Keratinocyte (primary cell): Measurements from ENCODE around the gene LAMP1. TPM values are rescaled to one million over a fixed set of nuclear protein-coding genes. Genes with fewer than 3 reads are reported as not detected.

Experiments
- DNase-seq: peaks from one replicate; pipeline ENCODE4 v3.0.0-alpha.2; 2011; ENCODE audit warnings: low read depth, missing footprints, low spot score
- FAIRE-seq: peaks from 2 replicates; lab custom pipeline; 2011; peaks lifted over from hg19 to GRCh38; lab: Jason Lieb, UNC
- H2AFZ ChIP-seq: 2 replicates; pipeline ENCODE4 v1.6.0; 2012; ENCODE audit warnings: low read length, control low read depth, inconsistent platforms; ENCODE audit not compliant: control insufficient read depth
- H3K27ac ChIP-seq: 2 replicates; pipeline ENCODE4 v1.5.1; 2011; ENCODE audit warnings: low read length; ENCODE audit not compliant: control insufficient read depth, insufficient read depth
- H3K27me3 ChIP-seq: 3 replicates; pipeline ENCODE4 v1.6.0; 2011; ENCODE audit warnings: low read length; ENCODE audit not compliant: control insufficient read depth, insufficient read depth; ENCODE audit errors: extremely low read depth
- H3K36me3 ChIP-seq, 2 experiments: 2 replicates in 1 of 2; 3 replicates in 1 of 2; pipeline ENCODE4 v1.5.1; 2011; ENCODE audit warnings: low read length in 2 of 2, mild to moderate bottlenecking in 1 of 2; ENCODE audit not compliant: control insufficient read depth in 2 of 2, insufficient read depth in 2 of 2; ENCODE audit errors: extremely low read depth in 1 of 2
- H3K4me1 ChIP-seq: 3 replicates; pipeline ENCODE4 v1.5.1; 2011; ENCODE audit warnings: low read length; ENCODE audit not compliant: control insufficient read depth, insufficient read depth; ENCODE audit errors: extremely low read depth
- H3K4me2 ChIP-seq: 3 replicates; pipeline ENCODE4 v1.6.0; 2011; ENCODE audit warnings: low read depth, low read length; ENCODE audit not compliant: control insufficient read depth, insufficient read depth; ENCODE audit errors: extremely low read depth
- H3K4me3 ChIP-seq, 3 experiments: fragments of 200-600 bp in 1 of 3; sonication (generic) in 1 of 3; 2 replicates in 2 of 3; 3 replicates in 1 of 3; pipeline ENCODE4 v1.5.1; 2011 to 2016; ENCODE audit warnings: low read length in 3 of 3, mild to moderate bottlenecking in 3 of 3, control low read depth in 2 of 3, inconsistent platforms in 1 of 3, low read depth in 1 of 3, mixed read lengths in 1 of 3, mixed run types in 1 of 3, moderate library complexity in 1 of 3; ENCODE audit not compliant: control insufficient read depth in 2 of 3, insufficient read depth in 2 of 3; ENCODE audit errors: extremely low read depth in 1 of 3
- H3K79me2 ChIP-seq: 2 replicates; pipeline ENCODE4 v1.6.0; 2012; ENCODE audit warnings: low read length; ENCODE audit not compliant: control insufficient read depth, insufficient read depth
- H3K9ac ChIP-seq: 3 replicates; pipeline ENCODE4 v1.6.0; 2011; ENCODE audit warnings: low read length; ENCODE audit not compliant: control insufficient read depth, insufficient read depth; ENCODE audit errors: extremely low read depth
- H3K9me1 ChIP-seq: 3 replicates; pipeline ENCODE4 v1.6.0; 2011; ENCODE audit warnings: low read length; ENCODE audit not compliant: control insufficient read depth, insufficient read depth; ENCODE audit errors: extremely low read depth
- H3K9me3 ChIP-seq: 2 replicates; pipeline ENCODE4 v1.5.1; 2012; ENCODE audit warnings: low read depth, low read length; ENCODE audit not compliant: control insufficient read depth
- H4K20me1 ChIP-seq: 3 replicates; pipeline ENCODE4 v1.6.0; 2011; ENCODE audit warnings: low read length; ENCODE audit not compliant: control insufficient read depth, insufficient read depth; ENCODE audit errors: extremely low read depth
- EZH2 ChIP-seq: IDR thresholded peaks from one replicate; pipeline ENCODE4 v1.6.1; 2012; ENCODE audit warnings: inconsistent platforms, mild to moderate bottlenecking, low read length, moderate library complexity
- dilution Hi-C: fragments of 300-500 bp; cut with MboI; formaldehyde crosslinking; loops from one replicate; pipeline ENCODE4 v1.7.0; 2020; ENCODE audit warnings: low sequenced_read_pairs; ENCODE audit not compliant: extremely low pct_ligation_motif_present
- polyA plus RNA-seq, 5 experiments: library from polyadenylated mRNA; depleted of rRNA in 3 of 5; stranded (reverse) in 3 of 5; stranded (forward) in 1 of 5; unstranded in 1 of 5; fragments of >200 nt; gene quantifications; 1 replicate in 1 of 5; 2 replicates in 3 of 5; 3 replicates in 1 of 5; pipeline versions ENCODE4 v1.2.1 to v1.2.3, GENCODE V29; 2011 to 2012; ENCODE audit warnings: missing spikeins in 2 of 5, low read depth in 1 of 5, low replicate concordance in 1 of 5
- TF ChIP-seq, protein P1 (sequence below), 3 experiments: IDR thresholded peaks in 1 of 3; conservative IDR thresholded peaks in 1 of 3; optimal IDR thresholded peaks in 1 of 3; 2 replicates in 2 of 3; 3 replicates in 1 of 3; pipeline versions ENCODE3 to v1.5.1; 2011; ENCODE audit warnings: low read length in 3 of 3, mild to moderate bottlenecking in 3 of 3, moderate library complexity in 2 of 3, control low read depth in 1 of 3, inconsistent platforms in 1 of 3; ENCODE audit not compliant: insufficient read depth in 2 of 3; ENCODE audit errors: extremely low read depth in 1 of 3

The LAMP1 gene
- polyA plus RNA-seq, 1 donor (not counting 4 experiments of a cell fraction or from before 2014, with no cell fraction given), result 202 TPM

DNA sequence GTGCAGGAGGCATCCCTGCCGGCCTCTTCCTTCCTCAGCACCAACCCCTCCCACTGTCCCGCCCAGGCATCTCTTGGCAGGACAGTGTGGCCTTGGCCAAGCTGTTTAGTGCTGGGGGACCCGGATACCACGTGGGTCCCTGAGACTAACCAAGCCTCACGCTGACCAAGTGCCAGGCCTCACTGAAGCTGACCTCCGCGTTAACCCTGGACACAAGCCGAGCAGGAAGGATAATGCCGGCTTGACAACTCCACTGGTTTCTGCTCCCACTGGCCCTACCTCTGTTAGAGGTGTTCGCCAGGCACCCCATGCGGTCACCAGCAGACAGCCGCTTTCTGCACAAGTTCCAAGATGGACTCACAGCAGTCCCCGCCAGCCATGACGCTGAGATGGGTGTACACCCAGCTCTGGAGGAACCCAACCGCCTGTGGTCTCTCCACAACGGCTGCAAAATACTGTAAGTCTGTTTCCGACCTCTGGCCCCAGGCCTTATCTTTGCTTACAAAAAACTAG is 54.5 kb downstream of the LAMP1 start:
- Histone ChIP-seq H2AFZ (no peak overlapping the region), H3K9me1 (no peaks in the 10 kb centered on the region), H3K79me2 (no peaks in the 10 kb centered on the region), H3K27me3 (no peaks in the 10 kb centered on the region), H3K4me2 (no peak overlapping the region), H3K9ac (no peak overlapping the region), H3K4me1 (peaks cover 10% of the 10 kb centered on the region), H3K9me3 (peaks cover 2% of the 10 kb centered on the region), H3K27ac (no peak overlapping the region), H3K36me3 (peaks cover 2 to 4% of the 10 kb centered on the region in 2 experiments), H3K4me3 (no peak overlapping the region), H4K20me1 (no peaks in the 10 kb centered on the region)
- dilution Hi-C loops, result no loop called here
- no peak for TF ChIP-seq EZH2
- TF ChIP-seq, protein P1, sequence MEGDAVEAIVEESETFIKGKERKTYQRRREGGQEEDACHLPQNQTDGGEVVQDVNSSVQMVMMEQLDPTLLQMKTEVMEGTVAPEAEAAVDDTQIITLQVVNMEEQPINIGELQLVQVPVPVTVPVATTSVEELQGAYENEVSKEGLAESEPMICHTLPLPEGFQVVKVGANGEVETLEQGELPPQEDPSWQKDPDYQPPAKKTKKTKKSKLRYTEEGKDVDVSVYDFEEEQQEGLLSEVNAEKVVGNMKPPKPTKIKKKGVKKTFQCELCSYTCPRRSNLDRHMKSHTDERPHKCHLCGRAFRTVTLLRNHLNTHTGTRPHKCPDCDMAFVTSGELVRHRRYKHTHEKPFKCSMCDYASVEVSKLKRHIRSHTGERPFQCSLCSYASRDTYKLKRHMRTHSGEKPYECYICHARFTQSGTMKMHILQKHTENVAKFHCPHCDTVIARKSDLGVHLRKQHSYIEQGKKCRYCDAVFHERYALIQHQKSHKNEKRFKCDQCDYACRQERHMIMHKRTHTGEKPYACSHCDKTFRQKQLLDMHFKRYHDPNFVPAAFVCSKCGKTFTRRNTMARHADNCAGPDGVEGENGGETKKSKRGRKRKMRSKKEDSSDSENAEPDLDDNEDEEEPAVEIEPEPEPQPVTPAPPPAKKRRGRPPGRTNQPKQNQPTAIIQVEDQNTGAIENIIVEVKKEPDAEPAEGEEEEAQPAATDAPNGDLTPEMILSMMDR (optimal IDR thresholded peaks at IDR 0.05 in 1 of 3, IDR thresholded peaks at IDR 0.05 in 1 of 3, conservative IDR thresholded peaks at IDR 0.05 in 1 of 3; ENCODE audit: extremely low read depth in 1 of 3, insufficient read depth in 2 of 3, low read length in 3 of 3), result no peak
- FAIRE-seq, result no peak
- no peak for DNase-seq

DNA sequence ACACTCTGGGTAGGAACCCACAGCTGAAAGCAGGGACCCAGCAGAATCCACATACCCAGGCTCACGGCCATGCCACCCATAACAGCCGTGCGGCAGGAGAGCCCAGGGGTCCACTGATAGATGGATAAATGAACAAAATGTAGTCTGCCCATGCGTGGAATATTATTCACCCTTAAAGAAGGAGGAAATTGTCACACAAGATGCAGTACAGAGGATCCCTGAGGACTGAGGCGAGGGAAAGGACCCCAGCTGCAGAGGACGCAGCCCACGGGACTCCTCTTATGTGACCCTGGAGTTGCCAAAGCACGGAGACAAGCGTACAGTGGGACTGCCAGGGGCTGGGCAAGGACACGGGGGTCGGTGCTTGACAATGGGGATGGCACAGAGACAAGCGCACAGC is 56.2 kb downstream of the LAMP1 start:
- Histone ChIP-seq H3K9me1 (no peaks in the 10 kb centered on the region), H3K36me3 (peaks cover 0 to 4% of the 10 kb centered on the region in 2 experiments), H3K79me2 (no peaks in the 10 kb centered on the region), H4K20me1 (no peaks in the 10 kb centered on the region), H3K9ac (no peak overlapping the region), H3K4me2 (no peak overlapping the region), H3K9me3 (no peaks in the 10 kb centered on the region), H2AFZ (no peak overlapping the region), H3K27ac (no peak overlapping the region), H3K4me1 (peaks cover 10% of the 10 kb centered on the region), H3K27me3 (no peaks in the 10 kb centered on the region), H3K4me3 (no peak overlapping the region)
- DNase-seq (no peak), FAIRE-seq (no peak)
- dilution Hi-C loops, result no loop called here
- no peak for TF ChIP-seq EZH2
- TF ChIP-seq, protein P1 (optimal IDR thresholded peaks at IDR 0.05 in 1 of 3, IDR thresholded peaks at IDR 0.05 in 1 of 3, conservative IDR thresholded peaks at IDR 0.05 in 1 of 3; ENCODE audit: extremely low read depth in 1 of 3, insufficient read depth in 2 of 3, low read length in 3 of 3), result no peak
